HG02943 (cell line): Measurements from ENCODE around the gene CGB7.
"Not testable (repeated sequence)": the region's sequence is repeated elsewhere in the genome, so short reads cannot be mapped to it uniquely, and the experiment has no call there.

Experiments
- ATAC-seq: cut with Tn5 transposase; IDR thresholded peaks from one replicate; pipeline ENCODE4 v1.9.1; 2021; ENCODE audit warnings: mild to moderate bottlenecking, low read depth, moderate library complexity; ENCODE audit not compliant: unreplicated experiment

Gene CGB7

DNA sequence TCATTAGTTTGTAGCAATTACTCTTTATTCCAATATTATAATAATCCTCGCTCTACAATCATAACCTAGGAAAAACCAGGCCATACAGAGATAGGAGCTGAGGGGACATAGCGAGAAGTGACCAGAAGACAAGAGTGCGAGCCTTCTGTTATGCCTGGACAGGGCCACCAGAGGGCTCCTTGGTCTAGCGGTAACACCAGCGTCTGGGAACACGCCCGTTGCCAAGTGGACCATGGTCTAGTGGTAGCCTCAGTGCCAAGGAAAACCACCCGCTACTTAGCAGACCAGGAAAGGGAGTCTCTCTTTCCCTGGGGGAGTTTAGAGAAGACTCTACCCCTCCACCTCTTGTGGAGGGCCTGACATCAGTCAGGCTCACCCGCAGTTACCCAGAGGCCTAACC, 17.3 kb upstream of the CGB7 start:
- not testable (repeated sequence) for ATAC-seq

DNA sequence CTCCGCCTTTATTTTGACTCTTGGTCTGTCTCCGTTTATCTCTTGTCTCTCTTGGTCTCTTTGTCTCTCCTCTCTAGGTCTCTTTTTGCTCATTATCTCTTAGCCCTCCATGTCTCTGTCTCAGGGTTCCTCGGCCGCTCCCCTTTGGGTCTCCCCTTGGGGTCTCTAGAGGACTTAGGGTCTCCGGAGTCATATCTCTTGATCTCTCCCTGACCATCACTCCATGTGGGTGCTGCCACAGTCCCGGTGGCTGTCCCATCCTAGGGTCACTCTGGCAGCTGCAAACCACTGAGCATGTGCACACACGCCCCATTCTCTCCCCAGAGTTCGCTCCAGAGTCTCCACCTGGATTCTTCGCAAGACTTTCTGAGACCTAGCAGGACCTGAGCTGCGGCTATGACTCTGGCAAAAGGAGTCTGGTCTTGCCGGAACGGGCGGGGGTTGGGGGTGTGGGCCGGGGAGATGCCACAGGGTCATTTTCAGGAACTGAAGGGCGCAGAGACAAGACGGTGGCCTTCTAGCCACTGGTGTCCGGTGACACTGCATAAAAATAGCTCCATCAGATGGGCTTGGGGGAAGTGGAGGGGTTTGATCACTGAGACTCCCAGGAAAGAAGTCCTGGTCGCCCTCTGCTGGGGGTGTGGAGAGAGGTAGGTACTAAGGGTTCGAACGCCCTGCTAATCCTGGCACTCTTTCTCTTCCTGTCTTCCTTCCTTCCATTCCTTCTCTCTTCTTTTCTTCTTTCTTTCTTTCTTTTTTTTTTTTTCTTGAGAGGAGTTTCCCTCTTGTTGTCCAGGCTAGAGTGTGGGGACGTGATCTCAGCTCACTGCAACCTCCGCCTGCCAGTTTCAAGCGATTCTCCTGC, 16.2 kb upstream of the CGB7 start:
- no peak for ATAC-seq

DNA sequence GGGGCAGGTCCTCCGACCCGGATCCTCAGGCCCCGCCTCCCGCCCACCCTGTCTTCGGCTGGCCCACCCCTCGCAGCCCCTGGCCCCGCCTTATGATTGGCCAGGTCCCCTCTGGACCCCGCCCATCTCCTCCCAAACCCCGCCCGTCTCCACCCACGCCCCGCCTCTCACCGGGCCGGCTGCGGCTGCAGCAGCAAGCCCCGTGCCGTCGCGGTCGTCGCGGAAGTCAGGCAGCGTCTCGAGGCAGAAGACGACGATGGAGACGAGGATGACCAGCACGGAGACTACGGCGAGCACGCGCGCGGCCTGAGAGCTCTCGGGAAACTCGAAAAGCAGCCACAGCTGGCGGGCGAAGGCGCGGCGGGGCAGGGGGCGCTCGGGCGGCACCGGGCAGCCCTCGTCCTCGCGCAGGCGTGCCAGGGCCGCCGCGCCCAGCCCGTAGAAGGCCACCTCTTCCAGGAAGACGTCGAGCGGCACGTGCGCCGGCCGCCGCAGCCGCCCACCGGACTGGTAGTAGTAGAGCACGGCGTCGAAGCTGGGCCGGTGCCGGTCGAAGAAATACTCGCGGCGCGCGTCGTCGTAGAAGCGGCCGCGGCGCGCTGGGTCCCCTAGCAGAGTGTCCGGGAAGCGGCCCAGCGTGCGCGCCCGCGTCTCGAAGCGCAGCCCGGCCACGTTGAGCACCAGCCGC, 14.5 kb upstream of the CGB7 start:
- no peak for ATAC-seq

DNA sequence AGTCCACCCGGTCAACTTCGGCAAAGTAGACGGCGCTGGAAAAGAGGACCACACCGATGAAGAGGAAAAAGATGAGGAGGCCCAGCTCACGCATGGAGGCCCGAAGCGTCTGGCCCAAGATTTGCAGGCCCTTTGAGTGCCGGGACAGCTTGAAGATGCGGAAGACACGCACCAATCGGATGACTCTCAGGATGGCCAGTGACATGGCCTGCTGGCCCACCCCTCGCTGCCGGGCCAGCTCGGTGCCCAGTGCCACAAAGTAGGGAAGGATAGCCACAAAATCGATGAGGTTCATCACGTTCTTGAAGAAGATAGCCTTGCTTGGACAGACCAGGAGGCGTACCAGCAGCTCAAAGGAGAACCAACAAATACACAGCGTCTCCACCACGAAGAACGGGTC, 12.9 kb upstream of the CGB7 start:
- no peak for ATAC-seq

DNA sequence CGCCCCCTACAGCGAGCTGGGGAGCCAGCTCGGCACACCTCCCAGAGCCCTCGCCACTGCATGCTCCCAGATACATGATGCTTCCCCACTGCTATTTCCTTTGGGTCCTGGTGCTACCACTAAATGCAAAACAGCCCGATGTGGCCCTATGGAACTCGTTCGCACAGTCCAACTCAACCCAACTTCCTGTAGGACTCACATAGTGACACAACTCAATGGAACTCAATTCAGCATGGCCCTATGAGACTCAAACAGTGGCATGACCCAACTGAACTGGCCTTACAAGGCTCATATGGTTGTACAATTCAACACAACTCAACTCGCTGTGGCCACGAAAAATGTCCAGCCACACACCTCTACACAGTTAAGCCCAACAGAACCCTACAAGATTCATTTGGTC, 11.5 kb upstream of the CGB7 start:
- no peak for ATAC-seq

DNA sequence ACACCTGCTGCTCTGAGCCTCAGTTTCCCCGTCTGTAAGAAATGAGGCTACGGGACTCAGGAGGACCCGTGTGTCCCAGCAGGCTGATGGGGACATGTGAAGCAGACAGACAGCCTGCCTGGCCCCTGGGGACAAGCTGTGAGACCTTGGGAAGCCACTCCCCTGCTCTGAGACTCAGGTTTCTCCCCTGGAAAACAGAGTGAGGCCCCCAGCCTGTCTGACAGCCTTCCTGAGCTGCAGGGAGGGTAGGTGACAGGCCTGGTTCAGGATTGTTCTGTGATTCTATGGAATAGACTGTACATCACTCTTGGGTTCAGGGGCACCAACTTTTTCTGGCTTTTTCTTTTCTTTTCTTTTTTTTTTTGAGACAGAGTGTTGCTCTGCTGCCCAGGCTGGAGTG, 10.0 kb upstream of the CGB7 start:
- ATAC-seq: no peak

DNA sequence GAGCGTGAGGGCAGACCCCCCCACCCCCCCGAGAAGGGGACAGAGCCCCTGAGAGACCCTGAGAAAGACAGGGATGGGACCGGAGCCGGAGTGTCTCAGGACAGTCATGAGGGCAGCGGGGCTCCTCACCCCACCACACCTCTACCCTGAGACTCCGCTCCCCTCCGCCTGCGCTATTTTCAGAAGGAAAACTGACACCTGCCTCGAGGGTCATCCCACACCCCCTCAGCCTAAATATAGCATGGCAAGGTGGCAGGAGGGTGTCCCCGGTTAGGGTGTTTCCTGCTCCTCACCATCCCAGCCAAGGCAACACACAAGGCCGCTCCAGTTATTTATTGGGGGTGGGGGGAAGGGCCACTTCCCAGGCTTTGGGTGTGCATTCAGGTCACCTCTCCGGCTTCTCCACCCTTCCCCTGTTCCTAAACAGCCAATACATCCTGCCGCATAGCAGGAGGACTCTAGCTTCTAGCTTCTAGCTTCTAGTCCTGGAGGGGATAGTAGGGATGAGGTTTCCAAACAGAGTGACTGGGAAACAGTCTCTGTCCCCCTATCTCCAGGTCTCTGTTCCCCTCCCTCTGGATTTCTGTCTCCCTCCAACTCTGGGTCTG, 8.5 kb upstream of the CGB7 start:
- no peak for ATAC-seq

DNA sequence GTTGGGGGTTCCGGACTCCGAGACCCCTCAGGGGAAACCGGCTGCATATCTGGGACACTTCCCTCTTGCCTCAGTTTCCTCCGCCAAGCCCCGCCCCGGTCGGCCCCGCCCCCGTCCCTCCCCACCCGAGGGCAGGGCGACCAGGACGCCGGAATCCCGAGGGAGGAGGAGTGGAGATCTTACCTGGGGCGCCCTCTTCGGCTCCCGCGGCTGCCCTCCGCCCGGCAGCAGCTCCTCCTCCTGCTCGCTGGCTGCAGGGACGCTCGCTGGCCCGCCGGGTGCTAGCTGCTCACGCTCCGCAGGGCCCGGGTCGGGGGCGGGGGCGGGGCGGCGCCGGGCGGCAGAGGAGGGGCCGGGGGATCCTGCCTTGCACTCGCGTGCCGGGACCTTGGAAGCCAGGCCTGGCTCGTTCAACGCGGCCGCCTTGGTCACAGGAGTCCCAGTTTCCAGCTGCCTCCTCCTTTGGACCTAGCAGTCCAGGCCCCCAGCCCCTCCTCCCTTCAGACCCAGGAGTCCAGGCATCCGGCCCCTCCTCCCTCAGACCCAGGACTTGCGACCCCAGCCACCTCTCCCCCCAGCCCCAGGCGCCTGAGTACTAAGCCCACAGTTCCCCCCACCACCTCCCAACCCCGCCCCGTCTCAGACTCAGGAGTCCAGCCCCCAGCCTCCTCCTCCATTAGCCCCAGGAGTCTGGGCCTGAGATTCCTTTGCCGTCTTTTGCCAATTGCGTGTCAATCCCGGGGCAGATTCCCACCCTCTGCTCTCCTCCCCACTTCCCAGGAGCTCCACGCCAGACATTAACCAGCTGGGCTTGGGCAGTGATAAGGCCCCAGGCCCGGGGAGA, 7.4 kb upstream of the CGB7 start, which contains the start of gene NTF4:
Gene NTF4, minus strand, starts transcription at position 51 of the 844 bp plus-strand sequence. CDS start 2,821 bp downstream, outside the sequence.
- no peak for ATAC-seq

DNA sequence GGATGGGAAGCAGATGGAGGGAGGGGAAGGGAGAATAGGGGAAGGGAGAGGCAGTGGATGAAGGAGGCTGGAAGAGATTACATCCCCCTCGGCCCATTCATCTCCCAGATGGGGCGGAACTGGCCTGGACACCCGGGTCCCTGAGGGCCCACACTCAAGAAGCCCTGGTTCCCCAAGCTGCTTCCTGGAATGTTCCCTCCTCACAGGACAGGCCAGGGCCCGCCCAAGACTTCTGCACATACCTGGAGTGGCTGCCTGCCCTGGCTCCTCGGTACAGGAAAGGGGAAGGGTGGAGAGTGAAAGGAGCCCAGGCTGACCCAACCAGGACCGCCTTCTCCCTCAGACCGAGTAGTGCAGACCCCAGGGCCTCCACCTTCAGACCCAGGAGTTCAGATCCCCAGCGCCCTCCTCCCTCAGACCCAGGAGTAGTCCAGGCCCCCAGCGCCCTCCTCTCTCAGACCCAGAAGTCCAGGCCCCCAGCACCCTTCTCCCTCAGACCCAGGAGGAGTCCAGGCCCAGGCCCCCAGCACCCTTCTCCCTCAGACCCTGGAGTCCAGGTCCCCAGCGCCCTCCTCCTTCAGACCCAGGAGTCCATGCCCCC, 6.6 kb upstream of the CGB7 start:
- no peak for ATAC-seq

DNA sequence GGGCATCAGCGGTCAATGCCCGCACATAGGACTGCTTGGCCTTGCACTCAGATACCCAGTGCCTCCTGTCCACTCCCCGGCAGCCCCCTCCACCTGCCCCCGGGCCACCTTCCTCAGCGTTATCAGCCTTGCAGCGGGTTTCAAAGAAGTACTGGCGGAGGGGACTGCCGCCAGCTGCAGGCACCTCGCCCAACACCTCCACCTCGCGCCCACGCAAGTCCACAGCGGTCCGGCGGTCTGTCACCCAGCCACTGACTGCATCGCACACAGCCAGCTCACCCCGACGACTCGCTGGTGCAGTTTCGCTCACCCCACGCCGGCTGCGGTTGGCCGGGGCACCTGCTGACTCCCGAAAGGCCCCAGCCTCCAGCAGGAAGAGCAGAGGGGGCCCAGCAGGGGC, 3.9 kb upstream of the CGB7 start:
- ATAC-seq: no peak

DNA sequence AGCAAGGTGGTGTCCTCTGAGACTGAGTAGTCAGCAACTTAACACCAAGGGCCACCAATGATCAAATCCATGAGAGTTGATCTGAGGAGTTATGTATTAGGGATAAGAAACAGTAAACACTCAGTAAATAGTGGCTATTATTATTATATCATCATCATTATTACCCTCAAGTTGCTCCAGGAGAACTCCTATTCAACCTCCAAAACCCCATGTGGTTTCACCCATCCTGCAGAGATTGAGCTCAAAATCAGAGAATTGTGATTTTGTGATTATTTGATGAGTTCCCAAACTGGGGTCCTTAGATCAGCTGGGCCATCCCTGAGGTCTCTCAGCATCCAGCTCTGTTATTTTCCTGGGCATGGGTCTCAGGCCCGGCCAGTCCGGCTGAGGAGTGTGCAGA, 3.5 kb upstream of the CGB7 start:
- ATAC-seq: no peak

DNA sequence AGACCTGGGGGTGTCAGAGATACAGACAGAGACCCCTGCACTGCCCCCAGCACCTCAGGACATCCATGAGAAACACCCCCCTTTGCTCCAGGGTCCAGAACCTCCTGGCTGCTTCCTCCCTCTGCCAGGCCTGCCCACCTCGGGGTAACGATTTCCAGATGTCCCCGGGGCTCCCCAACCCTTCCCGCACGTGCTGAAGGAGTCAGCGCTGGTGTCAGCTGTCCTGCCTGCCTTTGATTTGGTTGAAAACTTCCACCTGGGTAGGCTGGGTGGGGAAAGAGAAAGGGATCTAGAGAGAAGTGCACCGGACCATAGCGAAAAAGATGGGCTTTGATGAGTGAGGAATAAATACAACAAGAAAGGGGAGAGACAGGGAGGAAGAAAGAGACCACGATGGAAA, 1.5 kb upstream of the CGB7 start:
- ATAC-seq: no peak

DNA sequence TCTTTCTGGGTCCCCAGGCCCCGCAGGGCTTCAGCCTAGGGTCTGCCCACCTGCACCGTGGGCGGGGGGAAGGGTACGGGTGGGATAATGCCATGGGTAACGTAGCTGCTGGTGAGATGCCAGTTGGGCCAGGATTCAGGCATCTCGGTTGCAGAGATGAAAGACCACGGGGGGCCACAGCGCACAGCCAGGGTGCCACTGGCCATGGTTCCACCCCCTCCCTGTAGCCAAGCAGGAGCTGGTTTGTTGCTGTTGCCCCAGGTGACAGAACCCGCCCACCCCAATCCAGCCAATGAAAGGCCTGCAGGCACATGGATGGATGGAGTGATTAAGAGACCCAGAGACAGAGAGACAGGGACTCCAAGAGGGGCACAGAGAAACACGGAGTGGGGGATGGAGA, 1.0 kb upstream of the CGB7 start:
- ATAC-seq: no peak

DNA sequence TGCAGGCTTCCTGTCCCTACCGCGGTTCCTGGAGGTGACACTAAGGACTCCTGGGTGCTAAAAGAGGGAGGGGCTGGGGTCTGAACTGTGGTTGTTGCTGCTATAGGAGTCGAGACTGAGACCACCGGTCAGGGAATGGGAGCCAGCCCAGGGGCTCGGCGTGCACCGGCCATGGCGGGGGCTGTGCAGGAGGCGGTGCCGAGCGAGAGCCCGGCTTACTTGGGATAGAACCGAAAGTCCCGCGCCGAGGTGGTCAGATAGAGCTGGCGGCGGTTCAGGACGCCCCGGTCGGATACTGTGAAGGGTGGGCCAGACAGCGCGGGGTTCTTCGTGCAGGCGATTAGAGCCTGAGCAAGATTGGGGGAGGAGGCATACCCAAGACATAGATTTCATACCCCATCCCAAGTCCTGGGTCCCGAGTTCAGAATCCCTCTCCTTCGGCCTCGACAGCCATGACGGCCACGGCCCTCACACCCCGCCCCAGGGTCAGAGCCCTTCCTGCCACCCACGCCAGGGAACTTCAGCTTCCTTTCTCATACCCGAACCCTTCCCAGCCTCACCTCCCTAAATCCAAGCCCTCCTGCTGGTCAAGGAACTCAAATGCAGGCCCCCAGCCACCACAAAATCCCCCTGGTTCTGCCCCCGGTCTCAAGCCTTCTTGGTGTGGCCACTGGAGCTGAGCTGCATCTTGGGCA, 500 bp downstream of the CGB7 start:
- ATAC-seq: not testable (repeated sequence)

DNA sequence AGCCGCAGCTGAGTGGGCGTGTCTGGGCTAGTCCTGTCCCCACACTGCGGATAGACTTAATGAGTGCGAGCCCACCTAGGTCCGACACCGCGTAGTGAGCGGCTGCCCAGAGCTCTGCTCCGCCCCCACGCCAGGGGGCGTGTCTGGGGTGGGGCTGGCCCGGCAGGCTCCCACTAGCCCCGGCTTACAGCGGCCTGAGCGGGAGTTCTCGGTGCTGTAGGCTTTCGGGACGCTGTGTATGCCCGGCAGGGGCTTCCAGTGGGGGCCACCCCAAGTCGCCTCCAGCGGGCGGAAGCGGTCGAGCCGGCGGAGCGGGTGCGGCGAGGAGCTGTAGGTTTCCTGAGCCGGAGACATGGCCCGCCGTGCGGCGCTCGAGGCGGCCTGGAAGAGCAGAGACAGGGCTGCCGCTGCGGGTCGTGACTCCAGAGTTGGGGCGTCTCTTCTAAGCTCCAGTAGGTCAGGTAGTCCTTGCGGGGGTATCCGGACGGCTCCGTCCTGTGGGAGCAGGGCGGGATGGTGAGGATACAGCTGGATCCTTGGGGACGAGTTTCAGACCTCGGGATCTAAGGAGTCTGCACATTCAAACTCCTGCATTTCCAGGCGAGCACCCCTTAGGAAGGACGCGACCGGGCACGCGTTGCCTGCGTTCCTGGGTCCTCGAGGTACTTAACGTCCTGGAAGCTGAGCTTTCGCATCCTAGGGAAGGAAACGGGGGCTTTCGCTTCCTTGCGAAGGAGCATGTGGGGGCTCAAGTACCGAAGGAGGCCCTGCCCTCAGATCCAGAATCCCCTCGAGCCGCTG, 1.2 kb downstream of the CGB7 start:
- no peak for ATAC-seq

DNA sequence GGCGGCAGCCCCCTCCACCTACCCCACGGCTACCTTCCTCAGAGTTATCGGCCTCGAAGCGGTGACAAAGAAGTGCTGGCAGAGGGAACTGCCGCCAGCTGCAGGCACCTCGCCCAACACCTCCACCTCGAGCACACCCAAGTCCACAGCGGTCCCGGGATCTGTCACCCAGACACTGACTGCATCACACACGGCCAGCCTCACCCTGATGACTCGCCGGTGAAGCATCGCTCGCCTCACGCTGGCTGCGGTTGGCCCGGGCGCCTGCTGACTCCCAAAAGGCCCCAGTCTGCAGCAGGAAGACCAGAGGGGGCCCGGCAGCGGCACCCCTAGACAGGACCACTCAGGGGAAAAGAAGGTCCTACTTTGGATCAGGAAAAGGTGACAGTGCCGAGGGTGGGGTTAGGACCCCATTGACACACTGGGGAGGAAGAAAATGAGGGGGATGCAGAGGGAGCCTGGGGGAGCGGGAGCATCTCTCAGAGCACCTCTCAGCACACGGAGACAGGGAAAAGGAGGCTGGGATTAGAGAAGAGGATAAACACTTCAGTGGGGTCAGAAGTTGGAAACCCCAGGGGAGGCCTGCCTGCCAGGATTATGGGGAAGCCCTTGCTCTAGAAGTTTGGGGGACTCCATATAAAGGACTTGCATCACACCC, 7.0 kb downstream of the CGB7 start:
- not testable (repeated sequence) for ATAC-seq

DNA sequence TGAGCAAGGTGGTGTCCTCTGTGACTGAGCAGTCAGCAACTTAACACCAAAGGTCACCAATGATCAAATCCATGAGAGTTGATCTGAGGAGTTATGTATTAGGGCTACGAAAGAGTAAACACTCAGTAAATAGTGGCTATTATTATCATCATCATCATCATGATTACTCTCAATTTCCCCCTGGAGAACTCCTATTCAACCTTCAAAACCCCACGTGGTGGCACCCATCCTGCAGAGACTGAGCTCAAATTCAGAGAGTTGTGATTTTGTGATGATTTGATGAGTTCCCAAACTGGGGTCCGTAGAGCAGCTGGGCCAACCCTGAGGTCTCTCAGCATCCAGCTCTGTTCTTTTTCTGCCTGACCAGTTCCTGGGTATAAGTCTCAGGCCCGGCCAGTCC, 7.7 kb downstream of the CGB7 start:
- not testable (repeated sequence) for ATAC-seq

DNA sequence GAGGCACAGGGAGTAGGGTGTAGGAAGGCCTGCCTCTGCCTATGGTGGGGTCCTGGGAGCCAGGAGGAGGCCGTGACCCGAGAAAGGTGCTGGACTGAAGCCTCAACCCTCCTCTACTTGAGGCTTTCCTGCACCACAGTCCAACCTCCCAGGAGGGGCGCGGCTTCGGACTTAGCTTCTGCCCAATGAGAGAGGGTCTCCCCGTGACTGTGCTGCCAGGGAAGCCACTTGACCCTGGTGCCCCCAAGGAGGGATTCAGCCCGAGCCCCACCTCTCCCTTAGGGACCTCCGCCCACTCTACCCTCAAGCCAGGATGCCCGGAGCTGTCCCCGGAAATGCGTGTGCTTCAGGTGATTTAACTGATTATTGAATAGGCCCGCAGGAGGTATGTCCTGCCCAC, 8.5 kb downstream of the CGB7 start, which contains the start of gene CGB8:
Gene CGB8, minus strand, starts transcription at position 101 of the 400 bp plus-strand sequence. CDS start 372 bp downstream, outside the sequence.
- ATAC-seq: not testable (repeated sequence)
